GM18861 (cell line): ENCODE measurements around the gene KCNQ1.

Experiments used
- ATAC-seq: cut with Tn5 transposase; IDR thresholded peaks from one replicate; pipeline ENCODE4 v1.9.1; 2021; ENCODE audit not compliant: unreplicated experiment

Gene KCNQ1

DNA sequence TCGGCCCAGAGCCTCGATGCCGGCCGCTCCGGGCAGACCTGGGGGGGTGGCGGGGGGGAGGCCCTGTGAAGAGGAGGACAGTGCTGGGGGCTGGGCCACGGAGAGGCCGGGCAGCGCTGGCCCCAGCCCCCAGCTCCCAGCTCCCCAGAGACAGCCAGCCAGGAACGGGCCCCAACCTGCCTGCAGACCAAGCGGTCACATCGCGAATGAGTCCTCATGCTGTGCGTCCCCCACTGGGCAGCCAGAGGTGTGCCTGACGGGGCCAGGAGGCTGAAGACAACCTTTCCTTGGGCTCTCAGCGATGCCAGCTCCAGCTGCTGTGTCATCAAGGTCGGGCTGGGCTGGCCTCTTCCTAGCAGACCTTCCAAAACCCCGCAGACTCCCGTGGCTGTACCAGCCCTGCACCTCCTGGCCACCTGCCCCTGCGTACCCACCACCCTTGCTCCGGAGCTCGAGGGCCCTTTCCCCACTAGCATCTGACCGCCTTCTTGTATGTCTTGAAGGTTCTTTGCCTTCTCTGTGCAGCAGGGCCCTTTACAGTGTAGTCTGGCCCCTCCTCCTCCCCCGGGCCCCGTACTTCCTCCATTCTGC is 352.4 kb downstream of the KCNQ1 start:
- no peak for ATAC-seq

DNA sequence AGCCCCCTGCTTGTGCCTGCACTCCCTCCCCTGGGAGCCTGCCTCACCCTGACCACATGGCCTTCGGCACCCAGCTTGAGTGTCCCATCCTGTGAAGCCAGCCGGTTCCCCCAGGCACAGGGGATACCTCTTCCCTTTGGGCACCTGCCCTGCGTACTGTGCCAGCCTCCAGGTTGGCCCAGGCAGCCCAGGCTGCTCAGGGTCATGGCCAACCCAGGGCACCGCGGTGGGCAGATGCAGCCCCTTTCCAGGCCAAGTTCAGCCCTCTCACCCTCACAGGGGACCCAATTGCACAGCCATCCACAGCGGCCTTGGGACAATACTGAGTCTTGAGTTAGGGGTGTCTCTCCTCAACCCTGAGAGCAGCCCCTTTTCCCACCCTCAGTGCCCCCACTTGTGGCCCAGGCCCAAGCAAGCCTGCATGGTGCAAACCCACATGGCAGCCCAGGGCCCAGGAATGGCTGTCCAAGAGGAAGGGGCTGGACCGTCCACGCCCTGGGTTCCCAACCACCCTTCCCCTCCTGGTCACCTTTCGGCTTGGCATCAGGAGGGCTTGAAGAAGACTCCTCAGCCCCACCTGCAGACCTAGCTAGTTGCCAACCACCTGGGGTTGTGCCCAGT is 353.0 kb downstream of the KCNQ1 start:
- ATAC-seq = no peak

DNA sequence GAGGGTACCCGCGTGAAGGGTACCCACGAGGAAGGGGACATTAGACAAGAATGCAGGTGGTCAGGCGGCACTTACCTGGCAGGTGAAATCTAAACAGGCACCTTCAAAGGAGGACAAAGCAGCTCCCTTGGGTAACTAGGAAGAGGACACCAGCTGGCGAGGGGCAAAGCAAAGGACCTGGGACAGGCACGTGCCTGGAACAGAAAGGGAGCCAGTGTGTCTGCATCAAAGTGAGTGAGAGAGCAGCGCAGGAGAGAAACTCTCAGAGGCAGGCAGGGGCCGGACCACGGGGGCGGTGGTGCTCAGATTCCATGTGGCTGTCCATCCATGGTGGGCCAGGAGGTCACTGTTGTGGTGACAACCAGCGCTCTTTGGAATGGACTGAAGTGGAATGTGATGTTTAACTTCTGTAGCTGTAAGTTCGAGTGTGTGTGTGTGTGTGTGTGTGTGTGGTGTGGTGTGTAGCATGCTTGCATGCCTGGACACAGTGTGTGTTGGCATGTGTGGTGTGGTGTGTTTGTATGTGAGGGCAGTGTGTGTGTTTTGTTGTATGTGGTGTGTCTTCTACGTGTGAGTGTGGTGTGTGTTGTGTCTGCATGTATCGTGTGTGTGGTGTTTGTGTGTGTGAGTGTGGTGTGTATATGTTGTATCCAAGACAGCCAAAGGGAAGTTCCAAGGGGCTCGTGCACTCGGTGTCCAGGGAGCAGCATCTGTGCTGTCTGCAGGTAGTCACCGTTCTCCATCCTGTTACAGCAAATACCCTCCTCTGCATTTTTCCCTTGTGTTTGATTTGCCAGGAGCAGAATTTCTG is 354.3 kb downstream of the KCNQ1 start:
- ATAC-seq = no peak

DNA sequence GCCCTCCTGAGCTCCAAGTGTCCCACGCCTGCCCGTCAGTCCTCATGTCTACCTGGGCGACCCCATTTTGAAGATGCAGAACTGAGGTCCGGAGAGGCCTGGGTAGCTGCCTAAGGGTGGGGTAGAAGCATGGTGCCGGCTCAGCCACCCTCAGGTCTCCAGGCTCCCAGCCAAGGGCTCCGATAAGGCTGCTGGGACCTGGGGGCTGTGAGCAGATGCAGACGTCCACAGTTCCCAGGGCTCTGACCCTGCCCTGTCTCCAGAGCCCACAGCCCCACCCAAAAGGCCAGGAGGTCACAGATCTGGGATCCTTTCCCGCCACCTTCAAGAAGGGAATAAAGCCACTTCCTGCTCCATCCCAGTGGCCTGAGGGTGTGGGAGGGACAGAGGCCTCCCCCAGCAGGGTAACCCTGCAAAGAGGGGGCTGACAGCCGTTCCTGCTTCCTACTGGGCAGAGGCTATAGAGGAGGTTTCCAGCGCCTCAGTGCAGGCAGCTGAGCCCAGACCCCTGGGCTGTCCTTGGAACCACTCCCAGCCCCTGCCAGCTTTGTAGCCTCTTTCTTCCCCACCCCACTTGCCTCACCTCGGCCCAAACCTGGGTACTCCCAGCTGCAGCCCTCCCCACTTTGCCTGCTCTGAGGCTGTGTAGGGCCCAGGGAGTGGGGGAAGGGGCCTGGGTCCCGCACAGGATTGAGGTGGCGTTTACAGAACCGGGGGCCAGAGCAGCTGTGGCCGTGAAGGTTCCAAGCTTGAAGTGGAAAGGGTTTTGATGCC is 355.3 kb downstream of the KCNQ1 start:
- ATAC-seq = no peak

GRCh38 chr11:2800655-2801531 is 356.1 kb downstream of the KCNQ1 start:
- no peak for ATAC-seq

GRCh38 chr11:2801711-2802388 is 357.0 kb downstream of the KCNQ1 start:
- no peak for ATAC-seq

- no peak for ATAC-seq
Measured at GRCh38 chr11:2802389-2803185, 357.8 kb downstream of the KCNQ1 start.

- ATAC-seq = no peak
Measured at GRCh38 chr11:2803186-2804091, 358.6 kb downstream of the KCNQ1 start.

- ATAC-seq = no peak
Measured at GRCh38 chr11:2804189-2804588, 359.4 kb downstream of the KCNQ1 start.

GRCh38 chr11:2804701-2805387 is 360.0 kb downstream of the KCNQ1 start:
- no peak for ATAC-seq

GRCh38 chr11:2805388-2806056 is 360.7 kb downstream of the KCNQ1 start:
- ATAC-seq = no peak

DNA sequence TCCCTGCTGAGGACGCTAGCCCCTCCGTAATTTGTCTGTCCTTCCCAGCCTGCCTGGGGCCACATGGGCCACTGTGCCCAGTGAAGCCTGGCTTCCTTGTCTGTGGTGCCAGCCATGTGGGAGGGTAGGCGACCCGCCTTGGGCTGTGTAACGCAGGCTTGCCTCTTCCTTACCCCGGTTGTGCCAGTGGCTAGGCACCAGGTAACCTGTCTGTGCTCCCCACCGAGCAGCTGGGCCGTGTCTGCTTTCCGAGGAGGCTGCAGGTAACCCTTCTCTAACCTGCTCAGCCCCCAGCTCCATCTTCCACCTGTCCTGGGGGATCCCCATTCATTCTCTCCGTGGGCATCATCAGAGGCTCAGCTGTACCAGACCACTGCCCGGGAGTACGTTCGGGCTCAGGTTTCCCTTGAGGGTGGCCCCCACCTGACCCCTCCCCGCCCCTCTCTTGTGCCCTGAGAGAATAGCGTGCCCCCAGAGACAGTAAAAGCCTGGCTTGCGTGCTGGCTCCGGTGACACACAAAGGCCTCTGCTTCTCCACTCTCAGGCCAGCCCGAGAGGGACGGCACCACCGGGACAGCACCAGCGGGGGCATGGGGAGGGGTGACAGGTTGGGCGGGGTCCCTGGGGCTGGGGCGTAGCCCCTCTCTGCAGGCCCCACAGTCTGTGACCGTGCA is 361.7 kb downstream of the KCNQ1 start:
- no peak for ATAC-seq

GRCh38 chr11:2807025-2807681 is 362.3 kb downstream of the KCNQ1 start:
- ATAC-seq = no peak

DNA sequence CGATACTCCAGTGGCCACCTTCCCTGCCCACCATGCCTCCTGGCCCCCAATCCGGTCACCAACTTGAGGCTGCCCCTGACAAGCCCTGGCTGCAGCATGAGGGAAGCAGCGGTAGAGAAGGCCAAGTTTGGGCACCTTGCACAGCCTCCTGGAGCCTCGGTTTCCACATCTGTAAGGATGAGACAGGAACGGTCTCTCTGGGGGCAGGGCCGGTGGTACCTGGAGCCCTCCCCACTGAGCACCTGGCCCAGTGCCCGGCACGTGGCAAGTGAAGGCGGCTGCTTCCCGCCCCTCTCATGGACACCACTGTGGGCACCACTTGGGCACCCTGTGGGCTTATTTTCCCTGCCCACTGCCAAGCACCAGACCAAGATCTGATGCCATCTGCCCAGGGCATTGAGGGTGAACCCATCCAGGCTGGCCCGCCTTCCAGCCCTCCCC is 363.0 kb downstream of the KCNQ1 start:
- no peak for ATAC-seq

- ATAC-seq = no peak
Measured at GRCh38 chr11:2808850-2809846, 364.3 kb downstream of the KCNQ1 start.
